Measurements from ENCODE around the gene ERCC3.

The ERCC3 gene

DNA sequence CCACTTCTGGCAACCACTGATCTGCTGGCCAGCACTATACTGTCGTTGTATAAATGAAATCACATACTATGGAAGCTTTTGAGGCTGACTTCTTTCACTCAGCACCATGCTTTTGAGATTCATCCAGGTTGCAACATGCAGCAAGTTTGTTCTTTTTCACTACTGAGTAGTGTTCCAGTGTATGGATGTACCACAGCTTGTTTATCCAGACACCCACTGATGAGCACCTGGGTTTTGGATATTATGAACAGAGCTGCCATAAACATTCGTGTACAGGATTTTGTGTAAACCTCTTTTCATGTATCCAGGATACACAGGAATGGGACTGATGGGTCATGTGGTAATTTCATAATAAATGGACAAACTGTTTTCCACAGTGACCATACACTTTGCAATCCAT, 10.7 kb downstream of the ERCC3 start:
- no peak for DNase-seq (ENCODE audit: extremely low read depth, low read depth)
- TF ChIP-seq, protein P1, sequence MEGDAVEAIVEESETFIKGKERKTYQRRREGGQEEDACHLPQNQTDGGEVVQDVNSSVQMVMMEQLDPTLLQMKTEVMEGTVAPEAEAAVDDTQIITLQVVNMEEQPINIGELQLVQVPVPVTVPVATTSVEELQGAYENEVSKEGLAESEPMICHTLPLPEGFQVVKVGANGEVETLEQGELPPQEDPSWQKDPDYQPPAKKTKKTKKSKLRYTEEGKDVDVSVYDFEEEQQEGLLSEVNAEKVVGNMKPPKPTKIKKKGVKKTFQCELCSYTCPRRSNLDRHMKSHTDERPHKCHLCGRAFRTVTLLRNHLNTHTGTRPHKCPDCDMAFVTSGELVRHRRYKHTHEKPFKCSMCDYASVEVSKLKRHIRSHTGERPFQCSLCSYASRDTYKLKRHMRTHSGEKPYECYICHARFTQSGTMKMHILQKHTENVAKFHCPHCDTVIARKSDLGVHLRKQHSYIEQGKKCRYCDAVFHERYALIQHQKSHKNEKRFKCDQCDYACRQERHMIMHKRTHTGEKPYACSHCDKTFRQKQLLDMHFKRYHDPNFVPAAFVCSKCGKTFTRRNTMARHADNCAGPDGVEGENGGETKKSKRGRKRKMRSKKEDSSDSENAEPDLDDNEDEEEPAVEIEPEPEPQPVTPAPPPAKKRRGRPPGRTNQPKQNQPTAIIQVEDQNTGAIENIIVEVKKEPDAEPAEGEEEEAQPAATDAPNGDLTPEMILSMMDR (IDR thresholded peaks at IDR 0.05; ENCODE audit: low read depth, low read length, missing control alignments) = no peak
- H3K4me3 ChIP-seq (replicated peaks; ENCODE audit: low read depth, low read length) = no peak overlapping the region

GRCh38 chr2:127280693-127281092, 13.3 kb downstream of the ERCC3 start:
- H3K4me3 ChIP-seq (replicated peaks; ENCODE audit: low read depth, low read length) = no peak overlapping the region
- DNase-seq (ENCODE audit: extremely low read depth, low read depth) = no peak
- TF ChIP-seq, protein P1 (IDR thresholded peaks at IDR 0.05; ENCODE audit: low read depth, low read length, missing control alignments) = no peak

DNA sequence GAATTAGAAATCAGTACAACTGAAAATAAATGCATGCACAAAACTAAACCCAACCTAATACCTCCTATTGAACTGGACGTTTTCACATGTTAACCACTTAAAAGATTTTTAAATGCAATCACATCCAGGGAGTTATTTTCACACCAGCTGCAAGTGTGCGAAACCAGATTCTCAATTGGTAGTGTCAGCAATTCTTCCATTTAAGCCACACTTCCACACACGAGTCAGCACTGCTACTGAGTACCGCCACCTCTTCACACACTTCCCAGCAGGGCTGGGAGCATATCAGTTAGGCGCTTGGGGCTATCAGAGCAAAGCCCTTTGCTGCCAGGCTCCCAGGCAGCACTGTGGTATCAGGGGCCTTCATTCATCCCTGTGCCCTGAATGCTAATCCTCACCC, 14.2 kb downstream of the ERCC3 start:
- TF ChIP-seq, protein P1 (IDR thresholded peaks at IDR 0.05; ENCODE audit: low read depth, low read length, missing control alignments) = no peak
- H3K4me3 ChIP-seq (replicated peaks; ENCODE audit: low read depth, low read length) = no peak overlapping the region
- no peak for DNase-seq (ENCODE audit: extremely low read depth, low read depth)

DNA sequence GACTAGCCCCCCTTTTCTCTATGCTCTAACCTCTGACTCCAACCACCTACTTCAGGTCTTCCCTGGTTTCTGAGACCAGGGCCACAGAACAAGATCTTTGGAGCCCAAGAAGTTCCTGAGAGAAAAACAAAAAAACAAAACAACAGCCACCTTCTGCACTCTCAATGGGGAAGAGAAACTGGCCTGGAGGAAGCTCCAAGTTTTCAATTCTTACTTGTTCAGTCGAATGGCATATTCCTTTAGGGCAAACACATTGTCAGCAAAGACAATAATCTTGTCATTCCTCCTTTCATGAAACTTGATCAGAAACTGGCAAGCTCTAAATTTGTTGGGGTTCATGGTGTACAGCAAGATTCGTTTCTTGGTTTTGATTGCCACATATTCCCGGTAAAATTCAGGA, 15.0 kb downstream of the ERCC3 start:
- TF ChIP-seq, protein P1 (IDR thresholded peaks at IDR 0.05; ENCODE audit: low read depth, low read length, missing control alignments) = no peak
- H3K4me3 ChIP-seq (replicated peaks; ENCODE audit: low read depth, low read length) = no peak overlapping the region
- no peak for DNase-seq (ENCODE audit: extremely low read depth, low read depth)

DNA sequence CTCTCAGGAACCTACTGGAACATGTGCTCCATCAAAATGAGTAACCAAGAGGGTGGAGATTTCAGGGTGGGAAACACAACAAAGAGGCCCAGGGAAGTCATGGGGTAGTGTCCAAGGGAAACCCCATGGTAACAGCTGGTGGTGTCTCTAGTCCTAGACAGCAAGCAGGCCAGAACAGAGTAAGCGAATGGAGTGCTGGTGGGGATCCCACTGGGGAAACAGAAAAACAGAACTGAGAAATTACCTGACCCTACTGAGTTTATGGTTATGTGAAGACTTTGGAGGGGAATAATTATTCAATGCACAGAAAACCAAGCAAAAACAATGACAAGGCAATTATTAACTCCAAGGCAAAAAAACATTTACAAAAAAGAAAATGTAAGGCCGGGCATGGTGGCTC, 16.9 kb downstream of the ERCC3 start:
- TF ChIP-seq, protein P1 (IDR thresholded peaks at IDR 0.05; ENCODE audit: low read depth, low read length, missing control alignments) = no peak
- H3K4me3 ChIP-seq (replicated peaks; ENCODE audit: low read depth, low read length) = no peak overlapping the region
- no peak for DNase-seq (ENCODE audit: extremely low read depth, low read depth)

DNA sequence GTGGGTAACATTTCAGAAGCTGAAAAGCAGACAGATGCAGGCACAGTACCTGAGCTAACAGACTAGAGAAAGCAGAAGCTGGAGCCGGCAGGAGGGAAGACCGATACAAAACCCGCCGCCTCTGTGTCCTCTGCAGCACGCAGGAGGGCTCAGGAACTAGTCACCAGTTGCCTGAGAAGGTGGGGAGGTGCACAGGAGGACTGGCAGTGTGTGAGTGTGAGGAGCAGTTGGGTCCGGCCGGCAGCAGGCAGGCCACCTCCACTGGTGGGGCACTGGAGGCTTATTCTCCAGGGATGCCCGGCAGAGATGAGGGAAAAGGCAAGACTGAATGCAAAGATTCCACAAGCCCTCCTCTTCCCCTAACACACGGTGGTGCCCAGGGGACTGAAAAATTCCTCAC, 18.2 kb downstream of the ERCC3 start:
- no peak overlapping the region for H3K4me3 ChIP-seq (replicated peaks; ENCODE audit: low read depth, low read length)
- no peak for DNase-seq (ENCODE audit: extremely low read depth, low read depth)
- TF ChIP-seq, protein P1 (IDR thresholded peaks at IDR 0.05; ENCODE audit: low read depth, low read length, missing control alignments) = no peak

DNA sequence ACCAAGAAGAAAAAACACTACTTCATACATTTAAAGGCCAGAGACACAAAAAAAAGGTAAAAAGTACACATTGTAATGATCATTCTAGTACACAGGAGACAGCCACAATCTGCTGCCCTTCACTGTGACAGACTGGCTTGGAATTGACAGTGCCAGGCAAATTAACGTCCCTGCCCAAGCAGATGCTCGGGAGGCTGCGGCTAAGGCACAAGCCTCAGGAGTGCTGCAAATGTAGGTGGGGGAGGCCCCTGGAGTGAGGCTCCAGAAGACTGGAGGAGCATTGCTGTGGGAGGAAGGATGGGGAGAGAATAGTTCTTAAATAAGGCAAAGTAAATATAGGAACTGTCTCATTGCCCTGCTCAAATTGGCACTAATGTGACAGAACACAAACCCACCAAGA, 18.6 kb downstream of the ERCC3 start:
- no peak overlapping the region for H3K4me3 ChIP-seq (replicated peaks; ENCODE audit: low read depth, low read length)
- TF ChIP-seq, protein P1 (IDR thresholded peaks at IDR 0.05; ENCODE audit: low read depth, low read length, missing control alignments) = no peak
- no peak for DNase-seq (ENCODE audit: extremely low read depth, low read depth)

Data from HFF-Myc (cell line).